HEK293 (cell line): ENCODE measurements around the gene PCSK5.

Experiments
- CTCF ChIA-PET: fragments of 350-600 bp; formaldehyde crosslinking; extraction: SDS; loops from one replicate; lab custom pipeline; 2021; ENCODE audit warnings: antibody characterized with exemption; lab: Yijun Ruan, JAX
- POLR2A ChIA-PET: fragments of 300-600 bp; formaldehyde crosslinking; extraction: SDS; loops from one replicate; lab custom pipeline; 2020; ENCODE audit warnings: antibody characterized with exemption, inconsistent platforms; lab: Yijun Ruan, JAX
- H3K27ac ChIP-seq: fragments of 200-500 bp; sonication (Bioruptor generic); 2 replicates; pipeline ENCODE4 v1.5.1; 2014; ENCODE audit warnings: low read depth, low read length, control low read depth, inconsistent platforms; ENCODE audit errors: extremely low read depth
- H3K36me3 ChIP-seq, 2 experiments: fragments of 200-500 bp in 1 of 2; sonication (Bioruptor generic) in 1 of 2; 1 replicate in 1 of 2; 2 replicates in 1 of 2; pipeline ENCODE4 v1.5.1; 2014 to 2017; ENCODE audit warnings: inconsistent platforms in 2 of 2, low read length in 2 of 2; ENCODE audit not compliant: control insufficient read depth in 2 of 2, insufficient read depth in 1 of 2
- H3K4me1 ChIP-seq: fragments of 200-500 bp; sonication (Bioruptor generic); 2 replicates; pipeline ENCODE4 v1.5.1; 2014; ENCODE audit warnings: mild to moderate bottlenecking, low read length, inconsistent platforms; ENCODE audit not compliant: control insufficient read depth, insufficient read depth
- H3K4me3 ChIP-seq: 2 replicates; pipeline ENCODE4 v1.5.1; 2011; ENCODE audit warnings: low read depth, mild to moderate bottlenecking, control low read depth, low read length, moderate library complexity
- H3K9me3 ChIP-seq: fragments of 200-500 bp; sonication (Bioruptor generic); 2 replicates; pipeline ENCODE4 v1.5.1; 2014; ENCODE audit warnings: low read depth, low read length, inconsistent platforms; ENCODE audit not compliant: control insufficient read depth, insufficient read depth
- GLIS1 ChIP-seq: fragments of 450-650 bp; formaldehyde crosslinking; IDR thresholded peaks from 2 replicates; pipeline ENCODE4 v1.5.1; 2016; ENCODE audit warnings: missing biosample characterization, missing genetic modification characterization
- KLF1 ChIP-seq: fragments of 450-650 bp; formaldehyde crosslinking; IDR thresholded peaks from 2 replicates; pipeline ENCODE4 v1.5.1; 2016; ENCODE audit warnings: missing biosample characterization, missing genetic modification characterization
- KLF8 ChIP-seq: fragments of 450-650 bp; formaldehyde crosslinking; IDR thresholded peaks from 2 replicates; pipeline ENCODE4 v1.5.1; 2016; ENCODE audit warnings: missing biosample characterization, missing genetic modification characterization
- MEIS1 ChIP-seq: sonication (generic); formaldehyde crosslinking; IDR thresholded peaks from 2 replicates; pipeline ENCODE4 v1.8.1; 2022; ENCODE audit warnings: missing genetic modification reagents, mild to moderate bottlenecking, borderline replicate concordance
- OSR2 ChIP-seq: fragments of 450-650 bp; formaldehyde crosslinking; IDR thresholded peaks from 2 replicates; pipeline ENCODE4 v1.5.1; 2016; ENCODE audit warnings: missing biosample characterization, missing genetic modification characterization
- PRDM1 ChIP-seq: fragments of 450-650 bp; formaldehyde crosslinking; IDR thresholded peaks from 2 replicates; pipeline ENCODE4; 2016; ENCODE audit warnings: missing biosample characterization, missing genetic modification characterization
- YY1 ChIP-seq: fragments of 450-650 bp; formaldehyde crosslinking; IDR thresholded peaks from 2 replicates; pipeline ENCODE4 v1.5.1; 2018; ENCODE audit warnings: missing biosample characterization, missing genetic modification characterization
- YY2 ChIP-seq: fragments of 450-650 bp; formaldehyde crosslinking; IDR thresholded peaks from 2 replicates; pipeline ENCODE4 v1.5.1; 2016; ENCODE audit warnings: missing biosample characterization, missing genetic modification characterization
- ZBTB17 ChIP-seq: fragments of 450-650 bp; formaldehyde crosslinking; IDR thresholded peaks from 2 replicates; pipeline ENCODE4 v1.5.1; 2016; ENCODE audit warnings: missing biosample characterization, missing genetic modification characterization
- ZBTB20 ChIP-seq: fragments of 450-650 bp; formaldehyde crosslinking; IDR thresholded peaks from 2 replicates; pipeline ENCODE4 v1.5.1; 2016; ENCODE audit warnings: missing biosample characterization, missing genetic modification characterization
- ZBTB48 ChIP-seq: fragments of 450-650 bp; formaldehyde crosslinking; IDR thresholded peaks from 2 replicates; pipeline ENCODE4 v1.5.1; 2016; ENCODE audit warnings: missing biosample characterization, missing genetic modification characterization
- ZBTB7A ChIP-seq: fragments of 450-650 bp; formaldehyde crosslinking; IDR thresholded peaks from 2 replicates; pipeline ENCODE4 v1.5.1; 2016; ENCODE audit warnings: low read depth, missing biosample characterization, missing genetic modification characterization
- ZNF211 ChIP-seq: fragments of 450-650 bp; formaldehyde crosslinking; IDR thresholded peaks from 2 replicates; pipeline ENCODE4 v1.5.1; 2016; ENCODE audit warnings: low read depth, missing biosample characterization, missing genetic modification characterization
- ZNF221 ChIP-seq: fragments of 450-650 bp; formaldehyde crosslinking; IDR thresholded peaks from 2 replicates; pipeline ENCODE4 v1.5.1; 2017; ENCODE audit warnings: missing biosample characterization, missing genetic modification characterization, borderline replicate concordance
- ZNF24 ChIP-seq: fragments of 450-650 bp; formaldehyde crosslinking; IDR thresholded peaks from 2 replicates; pipeline ENCODE4 v1.5.1; 2016; ENCODE audit warnings: missing biosample characterization, missing genetic modification characterization
- ZNF394 ChIP-seq: fragments of 450-650 bp; formaldehyde crosslinking; IDR thresholded peaks from 2 replicates; pipeline ENCODE4 v1.5.1; 2016; ENCODE audit warnings: missing biosample characterization, missing genetic modification characterization, mild to moderate bottlenecking, moderate library complexity, borderline replicate concordance
- ZNF521 ChIP-seq: fragments of 450-650 bp; formaldehyde crosslinking; IDR thresholded peaks from 2 replicates; pipeline ENCODE4 v1.5.1; 2017; ENCODE audit warnings: missing biosample characterization, mild to moderate bottlenecking, missing genetic modification characterization
- ZNF768 ChIP-seq: fragments of 450-650 bp; formaldehyde crosslinking; IDR thresholded peaks from 2 replicates; pipeline ENCODE4 v1.5.1; 2018; ENCODE audit warnings: missing biosample characterization, mild to moderate bottlenecking, missing genetic modification characterization
- TF ChIP-seq, protein P1 (sequence below): fragments of 450-650 bp; formaldehyde crosslinking; IDR thresholded peaks from 2 replicates; pipeline ENCODE4 v1.5.1; 2016; ENCODE audit warnings: missing biosample characterization, missing genetic modification characterization
- TF ChIP-seq, protein P2 (sequence below): fragments of 450-650 bp; formaldehyde crosslinking; IDR thresholded peaks from 2 replicates; pipeline ENCODE4 v1.5.1; 2017; ENCODE audit warnings: missing biosample characterization, mild to moderate bottlenecking, missing genetic modification characterization, moderate library complexity
- TF ChIP-seq, protein P3 (sequence below): fragments of 450-650 bp; formaldehyde crosslinking; IDR thresholded peaks from 2 replicates; pipeline ENCODE4 v1.5.1; 2016; ENCODE audit warnings: missing biosample characterization, missing genetic modification characterization
- TF ChIP-seq, protein P4 (sequence below): fragments of 450-650 bp; formaldehyde crosslinking; IDR thresholded peaks from 2 replicates; pipeline ENCODE4 v1.5.1; 2016; ENCODE audit warnings: missing biosample characterization, missing genetic modification characterization, borderline replicate concordance
- TF ChIP-seq, protein P5 (sequence below): IDR thresholded peaks from 2 replicates; pipeline ENCODE4 v1.6.1; 2011; ENCODE audit warnings: mild to moderate bottlenecking, low read depth, low read length, borderline replicate concordance
- TF ChIP-seq, protein P6 (sequence below): sonication (generic); formaldehyde crosslinking; IDR thresholded peaks from 2 replicates; pipeline ENCODE4 v1.8.1; 2022; ENCODE audit warnings: mild to moderate bottlenecking, moderate library complexity, missing genetic modification reagents

Gene PCSK5

DNA sequence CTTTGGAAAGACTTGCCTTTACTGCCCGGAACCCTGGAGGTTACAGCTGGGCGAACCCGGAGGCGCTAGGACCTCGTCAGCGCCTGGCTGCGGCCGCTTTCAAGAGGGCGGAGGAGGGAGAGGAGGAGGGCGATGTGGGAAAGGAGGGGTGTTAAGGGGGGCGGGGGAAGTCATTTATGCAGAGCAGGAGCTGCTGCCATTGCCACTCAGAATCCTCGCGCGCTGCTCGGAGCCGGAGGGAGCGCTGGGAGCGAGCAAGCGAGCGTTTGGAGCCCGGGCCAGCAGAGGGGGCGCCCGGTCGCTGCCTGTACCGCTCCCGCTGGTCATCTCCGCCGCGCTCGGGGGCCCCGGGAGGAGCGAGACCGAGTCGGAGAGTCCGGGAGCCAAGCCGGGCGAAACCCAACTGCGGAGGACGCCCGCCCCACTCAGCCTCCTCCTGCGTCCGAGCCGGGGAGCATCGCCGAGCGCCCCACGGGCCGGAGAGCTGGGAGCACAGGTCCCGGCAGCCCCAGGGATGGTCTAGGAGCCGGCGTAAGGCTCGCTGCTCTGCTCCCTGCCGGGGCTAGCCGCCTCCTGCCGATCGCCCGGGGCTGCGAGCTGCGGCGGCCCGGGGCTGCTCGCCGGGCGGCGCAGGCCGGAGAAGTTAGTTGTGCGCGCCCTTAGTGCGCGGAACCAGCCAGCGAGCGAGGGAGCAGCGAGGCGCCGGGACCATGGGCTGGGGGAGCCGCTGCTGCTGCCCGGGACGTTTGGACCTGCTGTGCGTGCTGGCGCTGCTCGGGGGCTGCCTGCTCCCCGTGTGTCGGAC lies at the start of gene PCSK5:
Gene PCSK5, plus strand, starts transcription at position 202 of the 805 bp plus-strand sequence. Its CDS starts 509 bp downstream, at position 711.
- ChIA-PET CTCF (interaction anchor here (0.6 to 2.9 kb wide), 8 partner anchors 13 to 837 kb away, joined by 3 to 12 read pairs (median 4); no protein-coding TSS in a partner anchor), POLR2A (interaction anchor here (0.5 to 2.4 kb wide), 32 partner anchors 8 to 862 kb away, joined by 3 to 19 read pairs (median 4); partner anchors contain the start of genes GCNT1 and RFK)
- Histone ChIP-seq H3K4me1 (peaks cover 11% of the 10 kb centered on the region), H3K4me3 (peak within 1 kb of the TSS; percentile 81), H3K9me3 (no peaks in the 10 kb centered on the region), H3K36me3 (no peaks in the 10 kb centered on the region), H3K27ac (peak within 1 kb of the TSS; percentile 82)
- TF ChIP-seq KLF1 (peak; percentile 59), GLIS1 (tag by site-specific recombination) (peak; percentile 43), ZNF394 (tag by site-specific recombination) (peak; percentile 53; the same call in 1 of the 2 replicates), ZBTB20 (tag by site-specific recombination) (peak; percentile 96), ZBTB48 (no peak; the same call in 1 of the 2 replicates), ZNF24 (tag by site-specific recombination) (peak; percentile 56; the same call in 1 of the 2 replicates), ZNF221 (tag by site-specific recombination) (no peak), OSR2 (tag by site-specific recombination) (0 out of 2 replicates have a peak, but pooled peaks have one; percentile 17), ZNF521 (no peak), PRDM1 (no peak), ZBTB17 (tag by site-specific recombination) (peak; percentile 90), YY2 (tag by site-specific recombination) (peak; percentile 53; the same call in 1 of the 2 replicates), KLF8 (peak; percentile 86), YY1 (tag by site-specific recombination) (peak; percentile 65; the same call in 1 of the 2 replicates), ZNF211 (tag by site-specific recombination) (no peak), MEIS1 (CRISPR knock-in tag) (no peak), ZBTB7A (no peak), ZNF768 (tag by site-specific recombination) (no peak)
- TF ChIP-seq, protein P1, sequence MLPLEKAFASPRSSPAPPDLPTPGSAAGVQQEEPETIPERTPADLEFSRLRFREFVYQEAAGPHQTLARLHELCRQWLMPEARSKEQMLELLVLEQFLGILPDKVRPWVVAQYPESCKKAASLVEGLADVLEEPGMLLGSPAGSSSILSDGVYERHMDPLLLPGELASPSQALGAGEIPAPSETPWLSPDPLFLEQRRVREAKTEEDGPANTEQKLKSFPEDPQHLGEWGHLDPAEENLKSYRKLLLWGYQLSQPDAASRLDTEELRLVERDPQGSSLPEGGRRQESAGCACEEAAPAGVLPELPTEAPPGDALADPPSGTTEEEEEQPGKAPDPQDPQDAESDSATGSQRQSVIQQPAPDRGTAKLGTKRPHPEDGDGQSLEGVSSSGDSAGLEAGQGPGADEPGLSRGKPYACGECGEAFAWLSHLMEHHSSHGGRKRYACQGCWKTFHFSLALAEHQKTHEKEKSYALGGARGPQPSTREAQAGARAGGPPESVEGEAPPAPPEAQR, result 0 out of 2 replicates have a peak, but pooled peaks have one; percentile 66
- TF ChIP-seq, protein P2, sequence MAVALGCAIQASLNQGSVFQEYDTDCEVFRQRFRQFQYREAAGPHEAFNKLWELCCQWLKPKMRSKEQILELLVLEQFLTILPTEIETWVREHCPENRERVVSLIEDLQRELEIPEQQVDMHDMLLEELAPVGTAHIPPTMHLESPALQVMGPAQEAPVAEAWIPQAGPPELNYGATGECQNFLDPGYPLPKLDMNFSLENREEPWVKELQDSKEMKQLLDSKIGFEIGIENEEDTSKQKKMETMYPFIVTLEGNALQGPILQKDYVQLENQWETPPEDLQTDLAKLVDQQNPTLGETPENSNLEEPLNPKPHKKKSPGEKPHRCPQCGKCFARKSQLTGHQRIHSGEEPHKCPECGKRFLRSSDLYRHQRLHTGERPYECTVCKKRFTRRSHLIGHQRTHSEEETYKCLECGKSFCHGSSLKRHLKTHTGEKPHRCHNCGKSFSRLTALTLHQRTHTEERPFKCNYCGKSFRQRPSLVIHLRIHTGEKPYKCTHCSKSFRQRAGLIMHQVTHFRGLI (tag by site-specific recombination), result no peak
- TF ChIP-seq, protein P3, sequence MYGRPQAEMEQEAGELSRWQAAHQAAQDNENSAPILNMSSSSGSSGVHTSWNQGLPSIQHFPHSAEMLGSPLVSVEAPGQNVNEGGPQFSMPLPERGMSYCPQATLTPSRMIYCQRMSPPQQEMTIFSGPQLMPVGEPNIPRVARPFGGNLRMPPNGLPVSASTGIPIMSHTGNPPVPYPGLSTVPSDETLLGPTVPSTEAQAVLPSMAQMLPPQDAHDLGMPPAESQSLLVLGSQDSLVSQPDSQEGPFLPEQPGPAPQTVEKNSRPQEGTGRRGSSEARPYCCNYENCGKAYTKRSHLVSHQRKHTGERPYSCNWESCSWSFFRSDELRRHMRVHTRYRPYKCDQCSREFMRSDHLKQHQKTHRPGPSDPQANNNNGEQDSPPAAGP (tag by site-specific recombination), result peak; percentile 82
- TF ChIP-seq, protein P4, sequence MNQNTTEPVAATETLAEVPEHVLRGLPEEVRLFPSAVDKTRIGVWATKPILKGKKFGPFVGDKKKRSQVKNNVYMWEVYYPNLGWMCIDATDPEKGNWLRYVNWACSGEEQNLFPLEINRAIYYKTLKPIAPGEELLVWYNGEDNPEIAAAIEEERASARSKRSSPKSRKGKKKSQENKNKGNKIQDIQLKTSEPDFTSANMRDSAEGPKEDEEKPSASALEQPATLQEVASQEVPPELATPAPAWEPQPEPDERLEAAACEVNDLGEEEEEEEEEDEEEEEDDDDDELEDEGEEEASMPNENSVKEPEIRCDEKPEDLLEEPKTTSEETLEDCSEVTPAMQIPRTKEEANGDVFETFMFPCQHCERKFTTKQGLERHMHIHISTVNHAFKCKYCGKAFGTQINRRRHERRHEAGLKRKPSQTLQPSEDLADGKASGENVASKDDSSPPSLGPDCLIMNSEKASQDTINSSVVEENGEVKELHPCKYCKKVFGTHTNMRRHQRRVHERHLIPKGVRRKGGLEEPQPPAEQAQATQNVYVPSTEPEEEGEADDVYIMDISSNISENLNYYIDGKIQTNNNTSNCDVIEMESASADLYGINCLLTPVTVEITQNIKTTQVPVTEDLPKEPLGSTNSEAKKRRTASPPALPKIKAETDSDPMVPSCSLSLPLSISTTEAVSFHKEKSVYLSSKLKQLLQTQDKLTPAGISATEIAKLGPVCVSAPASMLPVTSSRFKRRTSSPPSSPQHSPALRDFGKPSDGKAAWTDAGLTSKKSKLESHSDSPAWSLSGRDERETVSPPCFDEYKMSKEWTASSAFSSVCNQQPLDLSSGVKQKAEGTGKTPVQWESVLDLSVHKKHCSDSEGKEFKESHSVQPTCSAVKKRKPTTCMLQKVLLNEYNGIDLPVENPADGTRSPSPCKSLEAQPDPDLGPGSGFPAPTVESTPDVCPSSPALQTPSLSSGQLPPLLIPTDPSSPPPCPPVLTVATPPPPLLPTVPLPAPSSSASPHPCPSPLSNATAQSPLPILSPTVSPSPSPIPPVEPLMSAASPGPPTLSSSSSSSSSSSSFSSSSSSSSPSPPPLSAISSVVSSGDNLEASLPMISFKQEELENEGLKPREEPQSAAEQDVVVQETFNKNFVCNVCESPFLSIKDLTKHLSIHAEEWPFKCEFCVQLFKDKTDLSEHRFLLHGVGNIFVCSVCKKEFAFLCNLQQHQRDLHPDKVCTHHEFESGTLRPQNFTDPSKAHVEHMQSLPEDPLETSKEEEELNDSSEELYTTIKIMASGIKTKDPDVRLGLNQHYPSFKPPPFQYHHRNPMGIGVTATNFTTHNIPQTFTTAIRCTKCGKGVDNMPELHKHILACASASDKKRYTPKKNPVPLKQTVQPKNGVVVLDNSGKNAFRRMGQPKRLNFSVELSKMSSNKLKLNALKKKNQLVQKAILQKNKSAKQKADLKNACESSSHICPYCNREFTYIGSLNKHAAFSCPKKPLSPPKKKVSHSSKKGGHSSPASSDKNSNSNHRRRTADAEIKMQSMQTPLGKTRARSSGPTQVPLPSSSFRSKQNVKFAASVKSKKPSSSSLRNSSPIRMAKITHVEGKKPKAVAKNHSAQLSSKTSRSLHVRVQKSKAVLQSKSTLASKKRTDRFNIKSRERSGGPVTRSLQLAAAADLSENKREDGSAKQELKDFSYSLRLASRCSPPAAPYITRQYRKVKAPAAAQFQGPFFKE, result no peak
- TF ChIP-seq, protein P5, sequence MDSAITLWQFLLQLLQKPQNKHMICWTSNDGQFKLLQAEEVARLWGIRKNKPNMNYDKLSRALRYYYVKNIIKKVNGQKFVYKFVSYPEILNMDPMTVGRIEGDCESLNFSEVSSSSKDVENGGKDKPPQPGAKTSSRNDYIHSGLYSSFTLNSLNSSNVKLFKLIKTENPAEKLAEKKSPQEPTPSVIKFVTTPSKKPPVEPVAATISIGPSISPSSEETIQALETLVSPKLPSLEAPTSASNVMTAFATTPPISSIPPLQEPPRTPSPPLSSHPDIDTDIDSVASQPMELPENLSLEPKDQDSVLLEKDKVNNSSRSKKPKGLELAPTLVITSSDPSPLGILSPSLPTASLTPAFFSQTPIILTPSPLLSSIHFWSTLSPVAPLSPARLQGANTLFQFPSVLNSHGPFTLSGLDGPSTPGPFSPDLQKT, result no peak
- TF ChIP-seq, protein P6, sequence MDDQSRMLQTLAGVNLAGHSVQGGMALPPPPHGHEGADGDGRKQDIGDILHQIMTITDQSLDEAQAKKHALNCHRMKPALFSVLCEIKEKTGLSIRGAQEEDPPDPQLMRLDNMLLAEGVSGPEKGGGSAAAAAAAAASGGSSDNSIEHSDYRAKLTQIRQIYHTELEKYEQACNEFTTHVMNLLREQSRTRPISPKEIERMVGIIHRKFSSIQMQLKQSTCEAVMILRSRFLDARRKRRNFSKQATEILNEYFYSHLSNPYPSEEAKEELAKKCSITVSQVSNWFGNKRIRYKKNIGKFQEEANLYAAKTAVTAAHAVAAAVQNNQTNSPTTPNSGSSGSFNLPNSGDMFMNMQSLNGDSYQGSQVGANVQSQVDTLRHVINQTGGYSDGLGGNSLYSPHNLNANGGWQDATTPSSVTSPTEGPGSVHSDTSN (CRISPR knock-in tag), result peak; percentile 70; the same call in 1 of the 2 replicates
